Osteocyte (in vitro differentiated cells): ENCODE data around the gene HADHB. TPM values are rescaled to one million over a fixed set of nuclear protein-coding genes. Genes with fewer than 3 reads are reported as not detected.

Experiments used
- total RNA-seq: library from RNA; stranded (reverse); gene quantifications from 2 replicates; pipeline ENCODE4 v1.2.1, GENCODE V29; 2021

HADHB gene
- total RNA-seq, 1 donor from 2014 or later: 98.5 TPM

Other genes starting within 250 kb of the HADHB start
- gene RAB10, start 210.9 kb upstream of the HADHB start, total RNA-seq: 139 and 150 TPM in 2 replicates
- gene GAREM2, start 71.9 kb upstream of the HADHB start, total RNA-seq: 15.2 and 20.8 TPM in 2 replicates
- gene HADHA, start 307 bp upstream of the HADHB start, total RNA-seq: 114 and 124 TPM in 2 replicates
- gene SELENOI, start 101.2 kb downstream of the HADHB start, total RNA-seq: 13.3 and 16.1 TPM in 2 replicates
- 0.24 and 0.56 TPM in 2 replicates for gene ADGRF3, start 101.8 kb downstream of the HADHB start, total RNA-seq
- not detected in 2 replicates for gene DRC1, start 157.0 kb downstream of the HADHB start, total RNA-seq
- not detected in 2 replicates for gene OTOF, start 233.2 kb downstream of the HADHB start, total RNA-seq